Effector memory CD8-positive, alpha-beta T cell (primary cell): ENCODE measurements around the gene CHM.
"Not testable (repeated sequence)": the region's sequence is repeated elsewhere in the genome, so short reads cannot be mapped to it uniquely, and the experiment has no call there.

Experiments
- ATAC-seq: fragments of 150-1000 bp; cut with Tn5 transposase; replicated peaks from 2 replicates; pipeline ENCODE4 v1.10.0; 2021; ENCODE audit warnings: mild to moderate bottlenecking, moderate library complexity
- DNase-seq, 3 experiments: peaks; one replicate each; pipeline ENCODE4 v3.0.0; 2021
- H3K27ac Mint-ChIP-seq, 2 donors: one replicate each; pipeline ENCODE4 v1.8.0; 2022; ENCODE audit warnings: mild to moderate bottlenecking in 2 of 2, mixed read lengths in 2 of 2, moderate library complexity in 2 of 2
- H3K27me3 Mint-ChIP-seq, 2 donors: one replicate each; pipeline ENCODE4 v1.8.0; 2022; ENCODE audit warnings: mixed read lengths in 2 of 2
- H3K36me3 Mint-ChIP-seq: one replicate; pipeline ENCODE4 v1.8.0; 2022; ENCODE audit warnings: mild to moderate bottlenecking, moderate library complexity, mixed read lengths; ENCODE audit not compliant: insufficient read depth
- H3K4me1 Mint-ChIP-seq, 2 donors: one replicate each; pipeline ENCODE4 v1.8.0; 2022; ENCODE audit warnings: low read depth in 2 of 2, mixed read lengths in 2 of 2
- H3K4me3 Mint-ChIP-seq, 2 donors: one replicate each; pipeline ENCODE4 v1.8.0; 2022; ENCODE audit warnings: mild to moderate bottlenecking in 2 of 2, mixed read lengths in 2 of 2, moderate library complexity in 2 of 2
- H3K9me3 Mint-ChIP-seq, 2 donors: one replicate each; pipeline ENCODE4 v1.8.0; 2022; ENCODE audit warnings: mixed read lengths in 2 of 2

CHM gene

GRCh38 chrX:85988353-85988752 is 59.0 kb downstream of the CHM start:
- H3K4me3 Mint-ChIP-seq = no peak overlapping the region
- H3K27ac Mint-ChIP-seq = no peak overlapping the region
- ATAC-seq = no peak

GRCh38 chrX:85980286-85980685 is 67.1 kb downstream of the CHM start:
- H3K36me3 Mint-ChIP-seq = peaks cover 3% of the 10 kb centered on the region
- H3K9me3 Mint-ChIP-seq = no peaks in the 10 kb centered on the region
- DNase-seq = no peak
- H3K4me3 Mint-ChIP-seq = no peak overlapping the region
- no peak for ATAC-seq
- H3K27ac Mint-ChIP-seq = no peak overlapping the region
- no peaks in the 10 kb centered on the region for H3K4me1 Mint-ChIP-seq
- H3K27me3 Mint-ChIP-seq = no peaks in the 10 kb centered on the region

More at GRCh38 chrX:85988353-85988752, 59.0 kb downstream of the CHM start:
- no peaks in the 10 kb centered on the region for H3K27me3 Mint-ChIP-seq
- H3K36me3 Mint-ChIP-seq = no peaks in the 10 kb centered on the region
- DNase-seq = no peak
- H3K4me1 Mint-ChIP-seq = peaks cover 9 to 24% of the 10 kb centered on the region in 2 donors
- H3K9me3 Mint-ChIP-seq = peaks cover 0 to 2% of the 10 kb centered on the region in 2 donors

GRCh38 chrX:85977218-85977617 is 70.1 kb downstream of the CHM start:
- ATAC-seq (no peak), DNase-seq (no peak)
- H3K27ac Mint-ChIP-seq = no peak overlapping the region
- H3K27me3 Mint-ChIP-seq = no peaks in the 10 kb centered on the region
- H3K36me3 Mint-ChIP-seq = peaks cover 3% of the 10 kb centered on the region
- H3K4me1 Mint-ChIP-seq = no peaks in the 10 kb centered on the region
- H3K9me3 Mint-ChIP-seq = no peaks in the 10 kb centered on the region
- no peak overlapping the region for H3K4me3 Mint-ChIP-seq

GRCh38 chrX:85972351-85972750 is 75.0 kb downstream of the CHM start:
- not testable (repeated sequence) for H3K27me3 Mint-ChIP-seq

GRCh38 chrX:85964744-85965143 is 82.6 kb downstream of the CHM start:
- Mint-ChIP-seq H3K27me3 (no peaks in the 10 kb centered on the region), H3K4me1 (no peaks in the 10 kb centered on the region), H3K27ac (no peak overlapping the region), H3K36me3 (peaks cover 4% of the 10 kb centered on the region), H3K4me3 (no peak overlapping the region), H3K9me3 (no peaks in the 10 kb centered on the region)
- ATAC-seq = no peak
- no peak for DNase-seq

More at GRCh38 chrX:85972351-85972750, 75.0 kb downstream of the CHM start:
- H3K9me3 Mint-ChIP-seq, ATAC-seq, H3K36me3 Mint-ChIP-seq, H3K4me1 Mint-ChIP-seq, H3K4me3 Mint-ChIP-seq, DNase-seq, H3K27ac Mint-ChIP-seq: not testable (repeated sequence)

GRCh38 chrX:85963736-85964135 is 83.6 kb downstream of the CHM start:
- DNase-seq (no peak), ATAC-seq (no peak)
- H3K4me1 Mint-ChIP-seq = no peaks in the 10 kb centered on the region
- H3K27me3 Mint-ChIP-seq = no peaks in the 10 kb centered on the region
- H3K36me3 Mint-ChIP-seq = peaks cover 4% of the 10 kb centered on the region
- H3K4me3 Mint-ChIP-seq = no peak overlapping the region
- H3K9me3 Mint-ChIP-seq = no peaks in the 10 kb centered on the region
- H3K27ac Mint-ChIP-seq = no peak overlapping the region

- no peaks in the 10 kb centered on the region for H3K27me3 Mint-ChIP-seq
- peaks cover 0 to 2% of the 10 kb centered on the region in 2 donors for H3K4me1 Mint-ChIP-seq
- peaks cover 0 to 3% of the 10 kb centered on the region in 2 donors for H3K9me3 Mint-ChIP-seq
- ATAC-seq = no peak
- no peak overlapping the region for H3K4me3 Mint-ChIP-seq
- H3K27ac Mint-ChIP-seq = no peak overlapping the region
- DNase-seq = no peak
- peaks cover 4% of the 10 kb centered on the region for H3K36me3 Mint-ChIP-seq
Measured at GRCh38 chrX:85955510-85955909, 91.8 kb downstream of the CHM start.

GRCh38 chrX:85944751-85945150 is 102.6 kb downstream of the CHM start:
- not testable (repeated sequence) for H3K36me3 Mint-ChIP-seq, H3K27ac Mint-ChIP-seq, DNase-seq, H3K4me3 Mint-ChIP-seq, H3K9me3 Mint-ChIP-seq, H3K27me3 Mint-ChIP-seq, H3K4me1 Mint-ChIP-seq, ATAC-seq

- Mint-ChIP-seq H3K27ac (no peak overlapping the region), H3K27me3 (no peaks in the 10 kb centered on the region), H3K4me3 (no peak overlapping the region), H3K9me3 (peaks cover 0 to 6% of the 10 kb centered on the region in 2 donors), H3K4me1 (no peaks in the 10 kb centered on the region), H3K36me3 (peaks cover 2% of the 10 kb centered on the region)
- ATAC-seq = no peak
- DNase-seq = no peak
Measured at GRCh38 chrX:85941275-85941674, 106.1 kb downstream of the CHM start.

GRCh38 chrX:85939942-85940341 is 107.4 kb downstream of the CHM start:
- H3K27ac Mint-ChIP-seq, H3K36me3 Mint-ChIP-seq, ATAC-seq, H3K4me1 Mint-ChIP-seq, H3K9me3 Mint-ChIP-seq, H3K4me3 Mint-ChIP-seq, DNase-seq, H3K27me3 Mint-ChIP-seq: not testable (repeated sequence)

- not testable (repeated sequence) for H3K27me3 Mint-ChIP-seq, ATAC-seq, H3K36me3 Mint-ChIP-seq, H3K4me3 Mint-ChIP-seq, DNase-seq, H3K27ac Mint-ChIP-seq, H3K9me3 Mint-ChIP-seq, H3K4me1 Mint-ChIP-seq
Measured at GRCh38 chrX:85934399-85934798, 113.0 kb downstream of the CHM start.

- DNase-seq = no peak
- H3K9me3 Mint-ChIP-seq = no peaks in the 10 kb centered on the region
- peaks cover 0 to 4% of the 10 kb centered on the region in 2 donors for H3K4me1 Mint-ChIP-seq
- ATAC-seq = no peak
- no peaks in the 10 kb centered on the region for H3K27me3 Mint-ChIP-seq
- H3K27ac Mint-ChIP-seq = no peak overlapping the region
- no peaks in the 10 kb centered on the region for H3K36me3 Mint-ChIP-seq
- no peak overlapping the region for H3K4me3 Mint-ChIP-seq
Measured at GRCh38 chrX:85930099-85930498, 117.3 kb downstream of the CHM start.

- no peak overlapping the region for H3K4me3 Mint-ChIP-seq
- DNase-seq (no peak), ATAC-seq (no peak)
- H3K9me3 Mint-ChIP-seq = no peaks in the 10 kb centered on the region
- H3K27me3 Mint-ChIP-seq = no peaks in the 10 kb centered on the region
- peaks cover 4 to 10% of the 10 kb centered on the region in 2 donors for H3K4me1 Mint-ChIP-seq
- H3K27ac Mint-ChIP-seq = no peak overlapping the region
- no peaks in the 10 kb centered on the region for H3K36me3 Mint-ChIP-seq
Measured at GRCh38 chrX:85928606-85929005, 118.8 kb downstream of the CHM start.

- no peak overlapping the region for H3K4me3 Mint-ChIP-seq
- H3K27ac Mint-ChIP-seq = no peak overlapping the region
- no peaks in the 10 kb centered on the region for H3K27me3 Mint-ChIP-seq
- H3K36me3 Mint-ChIP-seq = no peaks in the 10 kb centered on the region
- peaks cover 6 to 12% of the 10 kb centered on the region in 2 donors for H3K4me1 Mint-ChIP-seq
- DNase-seq = no peak
- no peak for ATAC-seq
- H3K9me3 Mint-ChIP-seq = no peaks in the 10 kb centered on the region
Measured at GRCh38 chrX:85927740-85928139, 119.6 kb downstream of the CHM start.

- Mint-ChIP-seq H3K4me1 (peaks cover 11 to 19% of the 10 kb centered on the region in 2 donors), H3K9me3 (no peaks in the 10 kb centered on the region), H3K27me3 (no peaks in the 10 kb centered on the region), H3K4me3 (no peak overlapping the region), H3K27ac (no peak overlapping the region), H3K36me3 (no peaks in the 10 kb centered on the region)
- ATAC-seq = no peak
- DNase-seq = no peak
Measured at GRCh38 chrX:85922821-85923220, 124.5 kb downstream of the CHM start.
